ENCODE measurements around the gene CDH4. TPM values are rescaled to one million over a fixed set of nuclear protein-coding genes. Genes with fewer than 3 reads are reported as not detected.

Gene CDH4
- total and polyA plus RNA-seq, 9 of the 15 experiments (the other 6 are each of a cell fraction or from before 2014, with no cell fraction given) = 0.04 TPM; not detected in 8

DNA sequence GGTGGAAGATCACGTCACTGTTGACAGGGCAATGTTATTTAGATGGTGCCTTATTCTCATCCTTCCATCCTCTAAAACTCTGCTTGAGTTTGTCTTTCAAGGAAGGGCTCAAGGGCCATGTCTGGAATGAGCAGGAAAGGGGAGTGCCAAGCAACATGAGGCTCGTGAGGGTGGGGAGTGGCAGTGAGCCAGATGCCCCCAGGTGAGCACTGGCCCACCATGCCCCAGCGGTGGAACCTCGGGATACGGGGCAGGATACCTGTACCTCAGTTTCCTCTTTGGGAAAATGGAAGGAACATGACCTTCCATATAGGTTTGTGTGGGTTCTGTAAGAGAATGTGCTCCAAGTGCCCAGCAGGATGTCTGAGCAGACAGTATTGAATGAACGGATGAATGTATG, 476.3 kb downstream of the CDH4 start (continued):
- TF ChIP-seq, protein P1, sequence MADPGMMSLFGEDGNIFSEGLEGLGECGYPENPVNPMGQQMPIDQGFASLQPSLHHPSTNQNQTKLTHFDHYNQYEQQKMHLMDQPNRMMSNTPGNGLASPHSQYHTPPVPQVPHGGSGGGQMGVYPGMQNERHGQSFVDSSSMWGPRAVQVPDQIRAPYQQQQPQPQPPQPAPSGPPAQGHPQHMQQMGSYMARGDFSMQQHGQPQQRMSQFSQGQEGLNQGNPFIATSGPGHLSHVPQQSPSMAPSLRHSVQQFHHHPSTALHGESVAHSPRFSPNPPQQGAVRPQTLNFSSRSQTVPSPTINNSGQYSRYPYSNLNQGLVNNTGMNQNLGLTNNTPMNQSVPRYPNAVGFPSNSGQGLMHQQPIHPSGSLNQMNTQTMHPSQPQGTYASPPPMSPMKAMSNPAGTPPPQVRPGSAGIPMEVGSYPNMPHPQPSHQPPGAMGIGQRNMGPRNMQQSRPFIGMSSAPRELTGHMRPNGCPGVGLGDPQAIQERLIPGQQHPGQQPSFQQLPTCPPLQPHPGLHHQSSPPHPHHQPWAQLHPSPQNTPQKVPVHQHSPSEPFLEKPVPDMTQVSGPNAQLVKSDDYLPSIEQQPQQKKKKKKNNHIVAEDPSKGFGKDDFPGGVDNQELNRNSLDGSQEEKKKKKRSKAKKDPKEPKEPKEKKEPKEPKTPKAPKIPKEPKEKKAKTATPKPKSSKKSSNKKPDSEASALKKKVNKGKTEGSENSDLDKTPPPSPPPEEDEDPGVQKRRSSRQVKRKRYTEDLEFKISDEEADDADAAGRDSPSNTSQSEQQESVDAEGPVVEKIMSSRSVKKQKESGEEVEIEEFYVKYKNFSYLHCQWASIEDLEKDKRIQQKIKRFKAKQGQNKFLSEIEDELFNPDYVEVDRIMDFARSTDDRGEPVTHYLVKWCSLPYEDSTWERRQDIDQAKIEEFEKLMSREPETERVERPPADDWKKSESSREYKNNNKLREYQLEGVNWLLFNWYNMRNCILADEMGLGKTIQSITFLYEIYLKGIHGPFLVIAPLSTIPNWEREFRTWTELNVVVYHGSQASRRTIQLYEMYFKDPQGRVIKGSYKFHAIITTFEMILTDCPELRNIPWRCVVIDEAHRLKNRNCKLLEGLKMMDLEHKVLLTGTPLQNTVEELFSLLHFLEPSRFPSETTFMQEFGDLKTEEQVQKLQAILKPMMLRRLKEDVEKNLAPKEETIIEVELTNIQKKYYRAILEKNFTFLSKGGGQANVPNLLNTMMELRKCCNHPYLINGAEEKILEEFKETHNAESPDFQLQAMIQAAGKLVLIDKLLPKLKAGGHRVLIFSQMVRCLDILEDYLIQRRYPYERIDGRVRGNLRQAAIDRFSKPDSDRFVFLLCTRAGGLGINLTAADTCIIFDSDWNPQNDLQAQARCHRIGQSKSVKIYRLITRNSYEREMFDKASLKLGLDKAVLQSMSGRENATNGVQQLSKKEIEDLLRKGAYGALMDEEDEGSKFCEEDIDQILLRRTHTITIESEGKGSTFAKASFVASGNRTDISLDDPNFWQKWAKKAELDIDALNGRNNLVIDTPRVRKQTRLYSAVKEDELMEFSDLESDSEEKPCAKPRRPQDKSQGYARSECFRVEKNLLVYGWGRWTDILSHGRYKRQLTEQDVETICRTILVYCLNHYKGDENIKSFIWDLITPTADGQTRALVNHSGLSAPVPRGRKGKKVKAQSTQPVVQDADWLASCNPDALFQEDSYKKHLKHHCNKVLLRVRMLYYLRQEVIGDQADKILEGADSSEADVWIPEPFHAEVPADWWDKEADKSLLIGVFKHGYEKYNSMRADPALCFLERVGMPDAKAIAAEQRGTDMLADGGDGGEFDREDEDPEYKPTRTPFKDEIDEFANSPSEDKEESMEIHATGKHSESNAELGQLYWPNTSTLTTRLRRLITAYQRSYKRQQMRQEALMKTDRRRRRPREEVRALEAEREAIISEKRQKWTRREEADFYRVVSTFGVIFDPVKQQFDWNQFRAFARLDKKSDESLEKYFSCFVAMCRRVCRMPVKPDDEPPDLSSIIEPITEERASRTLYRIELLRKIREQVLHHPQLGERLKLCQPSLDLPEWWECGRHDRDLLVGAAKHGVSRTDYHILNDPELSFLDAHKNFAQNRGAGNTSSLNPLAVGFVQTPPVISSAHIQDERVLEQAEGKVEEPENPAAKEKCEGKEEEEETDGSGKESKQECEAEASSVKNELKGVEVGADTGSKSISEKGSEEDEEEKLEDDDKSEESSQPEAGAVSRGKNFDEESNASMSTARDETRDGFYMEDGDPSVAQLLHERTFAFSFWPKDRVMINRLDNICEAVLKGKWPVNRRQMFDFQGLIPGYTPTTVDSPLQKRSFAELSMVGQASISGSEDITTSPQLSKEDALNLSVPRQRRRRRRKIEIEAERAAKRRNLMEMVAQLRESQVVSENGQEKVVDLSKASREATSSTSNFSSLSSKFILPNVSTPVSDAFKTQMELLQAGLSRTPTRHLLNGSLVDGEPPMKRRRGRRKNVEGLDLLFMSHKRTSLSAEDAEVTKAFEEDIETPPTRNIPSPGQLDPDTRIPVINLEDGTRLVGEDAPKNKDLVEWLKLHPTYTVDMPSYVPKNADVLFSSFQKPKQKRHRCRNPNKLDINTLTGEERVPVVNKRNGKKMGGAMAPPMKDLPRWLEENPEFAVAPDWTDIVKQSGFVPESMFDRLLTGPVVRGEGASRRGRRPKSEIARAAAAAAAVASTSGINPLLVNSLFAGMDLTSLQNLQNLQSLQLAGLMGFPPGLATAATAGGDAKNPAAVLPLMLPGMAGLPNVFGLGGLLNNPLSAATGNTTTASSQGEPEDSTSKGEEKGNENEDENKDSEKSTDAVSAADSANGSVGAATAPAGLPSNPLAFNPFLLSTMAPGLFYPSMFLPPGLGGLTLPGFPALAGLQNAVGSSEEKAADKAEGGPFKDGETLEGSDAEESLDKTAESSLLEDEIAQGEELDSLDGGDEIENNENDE (IDR thresholded peaks at IDR 0.05; ENCODE audit: low read depth, low read length) = no peak
- TF ChIP-seq, protein P2, sequence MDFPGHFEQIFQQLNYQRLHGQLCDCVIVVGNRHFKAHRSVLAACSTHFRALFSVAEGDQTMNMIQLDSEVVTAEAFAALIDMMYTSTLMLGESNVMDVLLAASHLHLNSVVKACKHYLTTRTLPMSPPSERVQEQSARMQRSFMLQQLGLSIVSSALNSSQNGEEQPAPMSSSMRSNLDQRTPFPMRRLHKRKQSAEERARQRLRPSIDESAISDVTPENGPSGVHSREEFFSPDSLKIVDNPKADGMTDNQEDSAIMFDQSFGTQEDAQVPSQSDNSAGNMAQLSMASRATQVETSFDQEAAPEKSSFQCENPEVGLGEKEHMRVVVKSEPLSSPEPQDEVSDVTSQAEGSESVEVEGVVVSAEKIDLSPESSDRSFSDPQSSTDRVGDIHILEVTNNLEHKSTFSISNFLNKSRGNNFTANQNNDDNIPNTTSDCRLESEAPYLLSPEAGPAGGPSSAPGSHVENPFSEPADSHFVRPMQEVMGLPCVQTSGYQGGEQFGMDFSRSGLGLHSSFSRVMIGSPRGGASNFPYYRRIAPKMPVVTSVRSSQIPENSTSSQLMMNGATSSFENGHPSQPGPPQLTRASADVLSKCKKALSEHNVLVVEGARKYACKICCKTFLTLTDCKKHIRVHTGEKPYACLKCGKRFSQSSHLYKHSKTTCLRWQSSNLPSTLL (IDR thresholded peaks at IDR 0.05) = no peak
- TF ChIP-seq, protein P3, sequence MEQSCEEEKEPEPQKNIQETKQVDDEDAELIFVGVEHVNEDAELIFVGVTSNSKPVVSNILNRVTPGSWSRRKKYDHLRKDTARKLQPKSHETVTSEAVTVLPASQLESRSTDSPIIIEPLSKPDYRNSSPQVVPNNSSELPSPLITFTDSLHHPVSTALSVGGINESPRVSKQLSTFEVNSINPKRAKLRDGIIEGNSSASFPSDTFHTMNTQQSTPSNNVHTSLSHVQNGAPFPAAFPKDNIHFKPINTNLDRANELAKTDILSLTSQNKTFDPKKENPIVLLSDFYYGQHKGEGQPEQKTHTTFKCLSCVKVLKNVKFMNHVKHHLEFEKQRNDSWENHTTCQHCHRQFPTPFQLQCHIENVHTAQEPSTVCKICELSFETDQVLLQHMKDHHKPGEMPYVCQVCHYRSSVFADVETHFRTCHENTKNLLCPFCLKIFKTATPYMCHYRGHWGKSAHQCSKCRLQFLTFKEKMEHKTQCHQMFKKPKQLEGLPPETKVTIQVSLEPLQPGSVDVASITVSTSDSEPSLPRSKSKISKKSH (CRISPR knock-in tag; IDR thresholded peaks at IDR 0.05) = no peak
- TF ChIP-seq FOXA3 (CRISPR knock-in tag; conservative IDR thresholded peaks at IDR 0.05 in 1 of 2, IDR thresholded peaks at IDR 0.05 in 1 of 2) (no peak), YBX1 (IDR thresholded peaks at IDR 0.05) (no peak), MEIS2 (IDR thresholded peaks at IDR 0.05; ENCODE audit: partially characterized antibody) (no peak), ASH1L (IDR thresholded peaks at IDR 0.05; ENCODE audit: borderline replicate concordance, low read depth, partially characterized antibody) (no peak)
- TF ChIP-seq, protein P4, sequence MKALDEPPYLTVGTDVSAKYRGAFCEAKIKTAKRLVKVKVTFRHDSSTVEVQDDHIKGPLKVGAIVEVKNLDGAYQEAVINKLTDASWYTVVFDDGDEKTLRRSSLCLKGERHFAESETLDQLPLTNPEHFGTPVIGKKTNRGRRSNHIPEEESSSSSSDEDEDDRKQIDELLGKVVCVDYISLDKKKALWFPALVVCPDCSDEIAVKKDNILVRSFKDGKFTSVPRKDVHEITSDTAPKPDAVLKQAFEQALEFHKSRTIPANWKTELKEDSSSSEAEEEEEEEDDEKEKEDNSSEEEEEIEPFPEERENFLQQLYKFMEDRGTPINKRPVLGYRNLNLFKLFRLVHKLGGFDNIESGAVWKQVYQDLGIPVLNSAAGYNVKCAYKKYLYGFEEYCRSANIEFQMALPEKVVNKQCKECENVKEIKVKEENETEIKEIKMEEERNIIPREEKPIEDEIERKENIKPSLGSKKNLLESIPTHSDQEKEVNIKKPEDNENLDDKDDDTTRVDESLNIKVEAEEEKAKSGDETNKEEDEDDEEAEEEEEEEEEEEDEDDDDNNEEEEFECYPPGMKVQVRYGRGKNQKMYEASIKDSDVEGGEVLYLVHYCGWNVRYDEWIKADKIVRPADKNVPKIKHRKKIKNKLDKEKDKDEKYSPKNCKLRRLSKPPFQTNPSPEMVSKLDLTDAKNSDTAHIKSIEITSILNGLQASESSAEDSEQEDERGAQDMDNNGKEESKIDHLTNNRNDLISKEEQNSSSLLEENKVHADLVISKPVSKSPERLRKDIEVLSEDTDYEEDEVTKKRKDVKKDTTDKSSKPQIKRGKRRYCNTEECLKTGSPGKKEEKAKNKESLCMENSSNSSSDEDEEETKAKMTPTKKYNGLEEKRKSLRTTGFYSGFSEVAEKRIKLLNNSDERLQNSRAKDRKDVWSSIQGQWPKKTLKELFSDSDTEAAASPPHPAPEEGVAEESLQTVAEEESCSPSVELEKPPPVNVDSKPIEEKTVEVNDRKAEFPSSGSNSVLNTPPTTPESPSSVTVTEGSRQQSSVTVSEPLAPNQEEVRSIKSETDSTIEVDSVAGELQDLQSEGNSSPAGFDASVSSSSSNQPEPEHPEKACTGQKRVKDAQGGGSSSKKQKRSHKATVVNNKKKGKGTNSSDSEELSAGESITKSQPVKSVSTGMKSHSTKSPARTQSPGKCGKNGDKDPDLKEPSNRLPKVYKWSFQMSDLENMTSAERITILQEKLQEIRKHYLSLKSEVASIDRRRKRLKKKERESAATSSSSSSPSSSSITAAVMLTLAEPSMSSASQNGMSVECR (CRISPR knock-in tag; IDR thresholded peaks at IDR 0.05) = no peak
